Osteoblast (primary cell): ENCODE measurements around the gene EAPP. TPM values are rescaled to one million over a fixed set of nuclear protein-coding genes. Genes with fewer than 3 reads are reported as not detected.
A peak's percentile ranks its signal among the peaks of the same experiment; 100 is the strongest.
"Not testable (repeated sequence)": the region's sequence is repeated elsewhere in the genome, so short reads cannot be mapped to it uniquely, and the experiment has no call there.

ENCODE experiments used
- DNase-seq: peaks from one replicate; pipeline ENCODE4 v3.0.0; 2011; ENCODE audit warnings: low spot score, mixed read lengths; ENCODE audit not compliant: insufficient read length; ENCODE audit errors: missing footprints
- H2AFZ ChIP-seq: 2 replicates; pipeline ENCODE4 v1.6.0; 2011; ENCODE audit warnings: mild to moderate bottlenecking, low read length
- H3K27ac ChIP-seq: 2 replicates; pipeline ENCODE4 v1.5.1; 2011; ENCODE audit warnings: mild to moderate bottlenecking, low read depth, low read length, moderate library complexity
- H3K27me3 ChIP-seq: 2 replicates; pipeline ENCODE4 v1.6.0; 2012; ENCODE audit warnings: mild to moderate bottlenecking, control low read depth, inconsistent platforms, low read length, moderate library complexity; ENCODE audit not compliant: insufficient read depth
- H3K36me3 ChIP-seq: 2 replicates; pipeline ENCODE4 v1.5.1; 2011; ENCODE audit warnings: mild to moderate bottlenecking, low read length, control low read depth, moderate library complexity; ENCODE audit not compliant: insufficient read depth
- H3K4me1 ChIP-seq: 2 replicates; pipeline ENCODE4 v1.5.1; 2011; ENCODE audit warnings: mild to moderate bottlenecking, low read length, control low read depth, moderate library complexity; ENCODE audit not compliant: insufficient read depth
- H3K4me2 ChIP-seq: 2 replicates; pipeline ENCODE4 v1.6.0; 2011; ENCODE audit warnings: mild to moderate bottlenecking, low read length; ENCODE audit not compliant: insufficient read depth
- H3K4me3 ChIP-seq: fragments of 200-600 bp; sonication (generic); 3 replicates; pipeline ENCODE4 v1.5.1; 2012; ENCODE audit warnings: mild to moderate bottlenecking, low read length, inconsistent platforms; ENCODE audit not compliant: insufficient read depth
- H3K79me2 ChIP-seq: 2 replicates; pipeline ENCODE4 v1.6.0; 2012; ENCODE audit warnings: mild to moderate bottlenecking, low read length, control low read depth, inconsistent platforms; ENCODE audit not compliant: insufficient read depth
- H3K9me3 ChIP-seq: 2 replicates; pipeline ENCODE4 v1.5.1; 2011; ENCODE audit warnings: low read depth, low read length, control low read depth
- H4K20me1 ChIP-seq: 2 replicates; pipeline ENCODE4 v1.6.0; 2012; ENCODE audit warnings: mild to moderate bottlenecking, low read length, control low read depth; ENCODE audit not compliant: insufficient read depth
- CTCF ChIP-seq: IDR thresholded peaks from 2 replicates; pipeline ENCODE4 v1.5.1; 2011; ENCODE audit warnings: mild to moderate bottlenecking, low read depth, low read length, moderate library complexity; ENCODE audit errors: extremely low read depth
- total RNA-seq: library from RNA; depleted of rRNA; stranded (reverse); fragments of >200 nt; gene quantifications from 2 replicates; pipeline ENCODE4 v1.2.3, GENCODE V29; 2012

EAPP gene
- total RNA-seq, 1 donor = 53.6 TPM

GRCh38 chr14:34507884-34508283, 31.6 kb downstream of the EAPP start:
- Histone ChIP-seq H3K4me1 (peaks cover 4% of the 10 kb centered on the region), H4K20me1 (no peaks in the 10 kb centered on the region), H3K4me3 (no peak overlapping the region), H3K27me3 (no peaks in the 10 kb centered on the region), H3K4me2 (no peak overlapping the region), H3K9me3 (no peaks in the 10 kb centered on the region), H3K36me3 (no peaks in the 10 kb centered on the region), H2AFZ (no peak overlapping the region), H3K27ac (no peak overlapping the region), H3K79me2 (no peaks in the 10 kb centered on the region)
- no peak for TF ChIP-seq CTCF
- no peak for DNase-seq

- no peaks in the 10 kb centered on the region for H3K27me3 ChIP-seq
- no peak overlapping the region for H3K27ac ChIP-seq
- peaks cover 9% of the 10 kb centered on the region for H3K4me1 ChIP-seq
- no peak overlapping the region for H3K4me3 ChIP-seq
- H2AFZ ChIP-seq = no peak overlapping the region
- no peaks in the 10 kb centered on the region for H3K36me3 ChIP-seq
- no peak for DNase-seq
- no peak for TF ChIP-seq CTCF
- no peaks in the 10 kb centered on the region for H4K20me1 ChIP-seq
- no peaks in the 10 kb centered on the region for H3K79me2 ChIP-seq
- no peaks in the 10 kb centered on the region for H3K9me3 ChIP-seq
- no peak overlapping the region for H3K4me2 ChIP-seq
Observed at GRCh38 chr14:34507459-34507858, 32.0 kb downstream of the EAPP start.

- not testable (repeated sequence) for H3K79me2 ChIP-seq, H2AFZ ChIP-seq, H3K27ac ChIP-seq, DNase-seq, H4K20me1 ChIP-seq, H3K9me3 ChIP-seq, H3K4me2 ChIP-seq, H3K4me3 ChIP-seq, H3K27me3 ChIP-seq, H3K36me3 ChIP-seq
- peaks cover 18% of the 10 kb centered on the region for H3K4me1 ChIP-seq
Observed at GRCh38 chr14:34505124-34505491, 34.4 kb downstream of the EAPP start.

- H2AFZ ChIP-seq, DNase-seq, H3K27me3 ChIP-seq, H3K79me2 ChIP-seq, H3K4me3 ChIP-seq, H4K20me1 ChIP-seq, H3K4me2 ChIP-seq, H3K9me3 ChIP-seq, H3K27ac ChIP-seq, H3K36me3 ChIP-seq: not testable (repeated sequence)
- H3K4me1 ChIP-seq = peaks cover 18% of the 10 kb centered on the region
Observed at GRCh38 chr14:34504027-34504426, 35.5 kb downstream of the EAPP start.

GRCh38 chr14:34502545-34503225, 36.8 kb downstream of the EAPP start:
- TF ChIP-seq CTCF = no peak
- H2AFZ ChIP-seq = peak overlapping the region; percentile 80

More at GRCh38 chr14:34502545-34503225, 36.8 kb downstream of the EAPP start:
- Histone ChIP-seq H4K20me1 (no peaks in the 10 kb centered on the region), H3K36me3 (no peaks in the 10 kb centered on the region), H3K4me3 (no peak overlapping the region), H3K79me2 (no peaks in the 10 kb centered on the region), H3K27me3 (no peaks in the 10 kb centered on the region), H3K4me2 (peak overlapping the region; percentile 51), H3K27ac (peak overlapping the region; percentile 39), H3K9me3 (no peaks in the 10 kb centered on the region), H3K4me1 (peaks cover 23% of the 10 kb centered on the region)
- peak; percentile 18 for DNase-seq
